ENCODE data around the gene GDF2. TPM values are rescaled to one million over a fixed set of nuclear protein-coding genes. Genes with fewer than 3 reads are reported as not detected.

GDF2 gene
- total RNA-seq, 1 experiment from 2014 or later = not detected

GRCh38 chr10:47291682-47292081 is 30.6 kb upstream of the GDF2 start:
- DNase-seq (ENCODE audit: low spot score) = no peak

- DNase-seq (ENCODE audit: low spot score) = no peak
These were observed 28.2 kb upstream of the GDF2 start for GRCh38 chr10:47294057-47294456.

- DNase-seq (ENCODE audit: low spot score) = no peak
These were observed 27.8 kb upstream of the GDF2 start for GRCh38 chr10:47294501-47294900.

GRCh38 chr10:47295411-47295810 is 26.8 kb upstream of the GDF2 start:
- no peak for DNase-seq (ENCODE audit: low spot score)

GRCh38 chr10:47296156-47296894 is 25.9 kb upstream of the GDF2 start:
- no peak for DNase-seq (ENCODE audit: low spot score)

- DNase-seq (ENCODE audit: low spot score) = no peak
These were observed 25.3 kb upstream of the GDF2 start for GRCh38 chr10:47296941-47297340.

GRCh38 chr10:47297866-47298540 is 24.3 kb upstream of the GDF2 start:
- no peak for DNase-seq (ENCODE audit: low spot score)

- no peak for DNase-seq (ENCODE audit: low spot score)
These were observed 23.5 kb upstream of the GDF2 start for GRCh38 chr10:47298715-47299114.

- DNase-seq (ENCODE audit: low spot score) = no peak
These were observed 22.4 kb upstream of the GDF2 start, which contains the start of gene GDF10 for GRCh38 chr10:47299611-47300428. GDF10 (plus strand) TSS chr10:47300197; CDS start chr10:47300652, 455 bp downstream.

GRCh38 chr10:47300429-47300931 is 21.8 kb upstream of the GDF2 start:
- no peak for DNase-seq (ENCODE audit: low spot score)

- no peak for DNase-seq (ENCODE audit: low spot score)
These were observed 20.4 kb upstream of the GDF2 start for GRCh38 chr10:47301833-47302232.

- no peak for DNase-seq (ENCODE audit: low spot score)
These were observed 19.1 kb upstream of the GDF2 start for GRCh38 chr10:47303105-47303504.

- DNase-seq (ENCODE audit: low spot score) = no peak
These were observed 18.4 kb upstream of the GDF2 start for GRCh38 chr10:47303866-47304265.

- no peak for DNase-seq (ENCODE audit: low spot score)
These were observed 16.7 kb upstream of the GDF2 start for GRCh38 chr10:47305566-47305965.

GRCh38 chr10:47306387-47307210 is 15.7 kb upstream of the GDF2 start:
- DNase-seq (ENCODE audit: low spot score) = no peak

- no peak for DNase-seq (ENCODE audit: low spot score)
These were observed 14.9 kb upstream of the GDF2 start for GRCh38 chr10:47307381-47307780.

GRCh38 chr10:47308775-47309174 is 13.5 kb upstream of the GDF2 start:
- DNase-seq (ENCODE audit: low spot score) = no peak

- no peak for DNase-seq (ENCODE audit: low spot score)
These were observed 12.7 kb upstream of the GDF2 start for GRCh38 chr10:47309408-47310089.

- no peak for DNase-seq (ENCODE audit: low spot score)
These were observed 12.2 kb upstream of the GDF2 start for GRCh38 chr10:47310090-47310505.

GRCh38 chr10:47311193-47311931 is 10.9 kb upstream of the GDF2 start:
- DNase-seq (ENCODE audit: low spot score) = peak; percentile 45

All from A172 (cell line).